Lung (tissue), 12 donors: ENCODE data around the gene CLSTN1. TPM values are rescaled to one million over a fixed set of nuclear protein-coding genes. Genes with fewer than 3 reads are reported as not detected.

Source experiments
- ATAC-seq: fragments of 200-7000 bp; cut with Tn5 transposase; one replicate; pipeline ENCODE4 v1.9.1; 2020; ENCODE audit warnings: moderate number of reproducible peaks; ENCODE audit not compliant: insufficient read depth, low FRiP score
- DNase-seq, 3 donors: peaks; one replicate each; pipeline ENCODE4 v3.0.0-alpha.2; 2013 to 2017
- H3K27ac ChIP-seq, 2 donors: one replicate each; pipeline ENCODE4 v1.5.1; 2013; ENCODE audit warnings: mild to moderate bottlenecking in 2 of 2, moderate library complexity in 2 of 2, control low read depth in 1 of 2, inconsistent platforms in 1 of 2, low read depth in 1 of 2, low read length in 1 of 2
- H3K27me3 ChIP-seq, 3 donors: one replicate each; pipeline ENCODE4 v1.5.1; 2013; ENCODE audit warnings: low read length in 2 of 3; ENCODE audit not compliant: control insufficient read depth in 3 of 3, insufficient read depth in 3 of 3
- H3K36me3 ChIP-seq, 4 donors: one replicate each; pipeline ENCODE4 v1.5.1; 2013; ENCODE audit warnings: low read length in 4 of 4, mild to moderate bottlenecking in 1 of 4, moderate library complexity in 1 of 4; ENCODE audit not compliant: control insufficient read depth in 4 of 4, insufficient read depth in 4 of 4
- H3K4me1 ChIP-seq, 5 donors: one replicate each; pipeline ENCODE4 v1.5.1; 2013; ENCODE audit warnings: low read length in 5 of 5, mild to moderate bottlenecking in 2 of 5, moderate library complexity in 1 of 5; ENCODE audit not compliant: control insufficient read depth in 5 of 5, insufficient read depth in 5 of 5
- H3K4me3 ChIP-seq: one replicate; pipeline ENCODE4 v1.5.1; 2013; ENCODE audit warnings: mild to moderate bottlenecking, control low read depth, moderate library complexity
- H3K9ac ChIP-seq, 2 donors: one replicate each; pipeline ENCODE4 v1.5.1; 2013; ENCODE audit warnings: low read length in 2 of 2, control low read depth in 1 of 2; ENCODE audit not compliant: insufficient read depth in 1 of 2
- H3K9me3 ChIP-seq, 4 donors: one replicate each; pipeline ENCODE4 v1.5.1; 2013; ENCODE audit warnings: low read length in 3 of 4, mild to moderate bottlenecking in 1 of 4, moderate library complexity in 1 of 4; ENCODE audit not compliant: control insufficient read depth in 4 of 4, insufficient read depth in 3 of 4
- WGBS, 2 donors: extraction: QIAGEN DNeasy Blood & Tissue Kit; methylation state at CpG; one replicate each; pipeline ENCODE4 v1.1.7; 2013; 5-methylcytosine and 5-hydroxymethylcytosine counted together
- polyA plus RNA-seq, 2 donors: library from polyadenylated mRNA; stranded (reverse); fragments of 200-250 nt; gene quantifications; one replicate each; pipeline ENCODE4 v1.2.1, GENCODE V29; 2013
- total RNA-seq, 2 donors: library from RNA; depleted of rRNA in 1 of 2; stranded (reverse); fragments of >200 nt in 1 of 2; gene quantifications; one replicate each; pipeline ENCODE4 v1.2.1, GENCODE V29; 2014 to 2021
- TF ChIP-seq, protein P1 (sequence below): IDR thresholded peaks from 2 replicates; pipeline ENCODE4 v1.5.1; 2012; ENCODE audit warnings: mild to moderate bottlenecking; ENCODE audit errors: control extremely low read depth, extremely low read depth
- donor health status: control.
- donor health status: control.
- donor health status: Bipolar disorder and iron deficiency.
- donor health status: healthy.
- donor health status: DM: yes; HTN: yes; CAD: no.

Gene CLSTN1
- total and polyA plus RNA-seq, 4 donors, result 37.1 to 88.0 (median 61.8) TPM

DNA sequence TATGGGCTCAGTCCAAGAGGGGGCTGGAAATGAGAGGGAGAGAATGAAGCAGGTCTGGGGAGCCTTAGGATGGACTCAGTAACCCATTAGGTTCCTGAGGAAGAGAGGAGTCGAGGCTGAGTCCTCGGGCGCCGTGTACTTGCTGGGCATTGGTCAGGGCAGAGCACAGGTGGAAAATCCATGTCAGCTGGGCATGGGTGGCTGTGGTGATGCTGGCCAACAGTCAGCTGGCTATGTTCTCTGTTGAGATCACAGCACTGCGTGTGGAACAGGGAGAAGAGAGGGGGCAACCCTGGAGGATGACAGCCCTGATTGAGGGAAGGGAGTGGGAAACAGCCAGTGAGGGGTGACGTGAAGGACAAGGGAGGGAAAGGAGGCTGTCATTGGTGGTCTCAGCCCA lies 43.1 kb upstream of the CLSTN1 start:
- H3K36me3 ChIP-seq, result peaks cover 0 to 38% (median 13%) of the 10 kb centered on the region in 4 donors
- no peak overlapping the region for H3K4me3 ChIP-seq
- ATAC-seq, result no peak
- no peaks in the 10 kb centered on the region for H3K9me3 ChIP-seq
- H3K9ac ChIP-seq, result no peak overlapping the region
- TF ChIP-seq, protein P1, sequence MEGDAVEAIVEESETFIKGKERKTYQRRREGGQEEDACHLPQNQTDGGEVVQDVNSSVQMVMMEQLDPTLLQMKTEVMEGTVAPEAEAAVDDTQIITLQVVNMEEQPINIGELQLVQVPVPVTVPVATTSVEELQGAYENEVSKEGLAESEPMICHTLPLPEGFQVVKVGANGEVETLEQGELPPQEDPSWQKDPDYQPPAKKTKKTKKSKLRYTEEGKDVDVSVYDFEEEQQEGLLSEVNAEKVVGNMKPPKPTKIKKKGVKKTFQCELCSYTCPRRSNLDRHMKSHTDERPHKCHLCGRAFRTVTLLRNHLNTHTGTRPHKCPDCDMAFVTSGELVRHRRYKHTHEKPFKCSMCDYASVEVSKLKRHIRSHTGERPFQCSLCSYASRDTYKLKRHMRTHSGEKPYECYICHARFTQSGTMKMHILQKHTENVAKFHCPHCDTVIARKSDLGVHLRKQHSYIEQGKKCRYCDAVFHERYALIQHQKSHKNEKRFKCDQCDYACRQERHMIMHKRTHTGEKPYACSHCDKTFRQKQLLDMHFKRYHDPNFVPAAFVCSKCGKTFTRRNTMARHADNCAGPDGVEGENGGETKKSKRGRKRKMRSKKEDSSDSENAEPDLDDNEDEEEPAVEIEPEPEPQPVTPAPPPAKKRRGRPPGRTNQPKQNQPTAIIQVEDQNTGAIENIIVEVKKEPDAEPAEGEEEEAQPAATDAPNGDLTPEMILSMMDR, result no peak
- no peaks in the 10 kb centered on the region for H3K27me3 ChIP-seq
- H3K27ac ChIP-seq, result no peak overlapping the region
- WGBS, 2 donors, result 96 to 97% methylated on average over 6 of the region's 6 CpGs
- DNase-seq, result no peak
- no peaks in the 10 kb centered on the region for H3K4me1 ChIP-seq

DNA sequence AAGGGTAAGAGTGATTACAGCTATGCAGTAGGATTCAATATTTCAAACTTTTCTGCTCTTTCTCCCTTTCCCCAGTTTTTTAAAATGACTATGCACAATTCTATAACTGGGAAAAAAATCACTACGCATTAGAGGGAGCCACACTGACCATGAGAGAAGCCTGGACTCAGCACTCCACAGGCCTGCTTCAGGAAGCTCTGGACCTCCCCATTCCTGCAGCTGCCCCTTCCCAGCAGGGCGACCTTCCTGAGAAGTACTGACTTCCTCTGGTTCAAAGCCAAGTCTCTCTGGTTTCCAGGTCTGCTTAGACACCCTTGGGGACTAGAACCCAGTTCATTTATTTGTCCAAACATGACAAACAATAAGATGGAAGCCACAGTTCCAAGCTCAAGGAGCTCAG lies 42.0 kb upstream of the CLSTN1 start:
- no peaks in the 10 kb centered on the region for H3K27me3 ChIP-seq
- DNase-seq (no peak), ATAC-seq (no peak)
- no peaks in the 10 kb centered on the region for H3K4me1 ChIP-seq
- H3K9ac ChIP-seq, result no peak overlapping the region
- TF ChIP-seq, protein P1, result no peak
- no peaks in the 10 kb centered on the region for H3K9me3 ChIP-seq
- no peak overlapping the region for H3K4me3 ChIP-seq
- peaks cover 0 to 30% (median 13%) of the 10 kb centered on the region in 4 donors for H3K36me3 ChIP-seq
- 71 to 74% methylated on average over 2 of the region's 2 CpGs for WGBS, 2 donors
- no peak overlapping the region for H3K27ac ChIP-seq

DNA sequence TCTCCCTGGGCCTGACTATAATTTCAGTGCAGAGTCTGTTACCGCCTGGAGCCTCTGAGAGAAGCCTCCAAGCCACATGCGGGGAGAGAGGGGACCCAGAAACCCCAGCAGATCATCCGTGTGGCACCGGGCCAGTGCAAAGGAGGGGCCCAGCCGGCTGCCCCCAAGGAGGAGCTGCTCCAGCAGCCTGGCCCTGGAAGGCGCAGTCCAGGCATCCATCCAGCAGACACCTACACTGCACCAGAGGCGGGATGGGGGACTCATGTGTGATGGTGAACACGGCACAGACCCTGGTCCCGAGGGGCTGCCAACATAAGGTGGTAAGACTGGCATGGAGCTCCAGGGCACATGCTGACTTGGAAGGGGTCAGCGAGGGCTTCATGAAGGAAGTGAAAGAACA lies 39.6 kb upstream of the CLSTN1 start:
- Histone ChIP-seq H3K9ac (no peak overlapping the region), H3K4me3 (no peak overlapping the region), H3K4me1 (no peaks in the 10 kb centered on the region), H3K36me3 (peaks cover 0 to 22% (median 7%) of the 10 kb centered on the region in 4 donors), H3K9me3 (no peaks in the 10 kb centered on the region), H3K27me3 (no peaks in the 10 kb centered on the region), H3K27ac (no peak overlapping the region)
- TF ChIP-seq, protein P1, result no peak
- ATAC-seq (no peak), DNase-seq (no peak)
- 88 to 91% methylated on average over 10 of the region's 10 CpGs for whole genome bisulfite sequencing, 2 donors

DNA sequence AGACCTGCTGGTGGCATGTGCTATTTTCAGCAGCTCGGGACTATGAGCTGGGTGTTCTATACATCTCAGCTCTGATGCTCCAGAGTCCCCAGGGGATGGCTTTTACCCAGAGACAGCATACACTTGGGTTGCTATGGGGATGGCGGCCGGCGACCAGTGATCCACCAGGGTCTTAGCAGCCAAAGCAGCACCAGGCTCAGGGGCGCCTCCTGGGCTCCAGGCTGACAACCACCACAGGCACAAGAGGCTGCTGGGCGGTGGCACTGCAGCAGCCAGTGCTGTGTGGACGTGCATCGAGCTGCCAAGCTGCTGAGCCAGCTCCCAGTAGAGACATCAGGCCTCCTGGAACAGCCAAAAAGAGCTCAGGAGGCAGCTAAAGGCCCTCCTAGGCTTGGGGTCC lies 37.6 kb upstream of the CLSTN1 start:
- no peak overlapping the region for H3K27ac ChIP-seq
- DNase-seq, result no peak
- TF ChIP-seq, protein P1, result no peak
- no peaks in the 10 kb centered on the region for H3K27me3 ChIP-seq
- ATAC-seq, result no peak
- WGBS, 2 donors, result 87 to 88% methylated on average over 8 of the region's 8 CpGs
- peaks cover 0 to 19% (median 2%) of the 10 kb centered on the region in 4 donors for H3K36me3 ChIP-seq
- no peaks in the 10 kb centered on the region for H3K9me3 ChIP-seq
- H3K4me1 ChIP-seq, result no peaks in the 10 kb centered on the region
- no peak overlapping the region for H3K9ac ChIP-seq
- H3K4me3 ChIP-seq, result no peak overlapping the region
